ENCODE results near the gene CRACR2A. TPM values are rescaled to one million over a fixed set of nuclear protein-coding genes. Genes with fewer than 3 reads are reported as not detected.

CRACR2A gene
- total and polyA plus RNA-seq, 10 of the 15 experiments (the other 5 are each of a cell fraction or from before 2014, with no cell fraction given): 2.1 to 18.0 (median 13.2) TPM

- WGBS (ENCODE audit: insufficient coverage, insufficient replicate concordance, low lambda C conversion rate, missing lambda C conversion rate): over 99% methylated on average over 6 of the region's 6 CpGs
- Histone ChIP-seq H3K4me2 (ENCODE audit: control insufficient read depth, insufficient read depth) (no peak overlapping the region), H2AFZ (ENCODE audit: control insufficient read depth, low read depth, low read length) (no peak overlapping the region), H3K27me3 (replicated peaks in 1 of 2; ENCODE audit: control insufficient read depth in 2 of 2, insufficient read depth in 2 of 2, low read length in 1 of 2) (no peaks in the 10 kb centered on the region), H3K27ac (ENCODE audit: control insufficient read depth, insufficient read depth) (no peak overlapping the region), H3K36me3 (ENCODE audit: control insufficient read depth in 2 of 2, insufficient read depth in 2 of 2, low read length in 1 of 2) (peaks cover 0 to 3% of the 10 kb centered on the region in 2 experiments; a peak in 3 of 4 replicates), H3K9ac (ENCODE audit: control insufficient read depth, insufficient read depth, low read length) (no peak overlapping the region), H4K20me1 (ENCODE audit: control insufficient read depth, insufficient read depth) (no peaks in the 10 kb centered on the region), H3K4me3 (no peak overlapping the region), H3K4me1 (ENCODE audit: control insufficient read depth, insufficient read depth, low read length) (peaks cover 8% of the 10 kb centered on the region), H3K79me2 (ENCODE audit: control insufficient read depth, insufficient read depth, low read length) (no peaks in the 10 kb centered on the region), H3K9me3 (replicated peaks; ENCODE audit: control insufficient read depth, insufficient read depth, low read length) (no peaks in the 10 kb centered on the region)
- BruUV-seq (replicated peaks): no TSS peak
- TF ChIP-seq NR2C1 (IDR thresholded peaks at IDR 0.05) (no peak), BRCA1 (IDR thresholded peaks at IDR 0.05; ENCODE audit: low read depth, low read length) (no peak), CBX5 (IDR thresholded peaks at IDR 0.05; ENCODE audit: low read depth) (no peak), KDM1A (IDR thresholded peaks at IDR 0.05; ENCODE audit: borderline replicate concordance) (no peak), E4F1 (IDR thresholded peaks at IDR 0.05; ENCODE audit: borderline replicate concordance, partially characterized antibody) (no peak)
- intact Hi-C loops (cut with micrococcal nuclease; ENCODE audit: unreplicated experiment): no loop called here
- CTCF ChIA-PET: no interaction called here
- FAIRE-seq: no peak
- in situ Hi-C loops (cut with MboI): no loop called here
- RAD21 ChIA-PET (ENCODE audit: unreplicated experiment): no interaction called here
- no peak for ATAC-seq
- POLR2A ChIA-PET: no interaction called here
- SMC1A ChIA-PET (ENCODE audit: uncharacterized antibody, unreplicated experiment): interaction anchor here (0.7 to 1.4 kb wide), 3 partner anchors 9 to 16 kb away, joined by 3 read pairs; no protein-coding TSS in a partner anchor
- DNase-seq (ENCODE audit: low read depth, low spot score): no peak
These were observed 22.8 kb downstream of the CRACR2A start for GRCh38 chr12:3730111-3730510.

Data from GM12878 (cell line).